Measurements from ENCODE around the gene RASGEF1C.

- no peak for TF ChIP-seq POLR2A (IDR thresholded peaks at IDR 0.05)
- TF ChIP-seq, protein P1, sequence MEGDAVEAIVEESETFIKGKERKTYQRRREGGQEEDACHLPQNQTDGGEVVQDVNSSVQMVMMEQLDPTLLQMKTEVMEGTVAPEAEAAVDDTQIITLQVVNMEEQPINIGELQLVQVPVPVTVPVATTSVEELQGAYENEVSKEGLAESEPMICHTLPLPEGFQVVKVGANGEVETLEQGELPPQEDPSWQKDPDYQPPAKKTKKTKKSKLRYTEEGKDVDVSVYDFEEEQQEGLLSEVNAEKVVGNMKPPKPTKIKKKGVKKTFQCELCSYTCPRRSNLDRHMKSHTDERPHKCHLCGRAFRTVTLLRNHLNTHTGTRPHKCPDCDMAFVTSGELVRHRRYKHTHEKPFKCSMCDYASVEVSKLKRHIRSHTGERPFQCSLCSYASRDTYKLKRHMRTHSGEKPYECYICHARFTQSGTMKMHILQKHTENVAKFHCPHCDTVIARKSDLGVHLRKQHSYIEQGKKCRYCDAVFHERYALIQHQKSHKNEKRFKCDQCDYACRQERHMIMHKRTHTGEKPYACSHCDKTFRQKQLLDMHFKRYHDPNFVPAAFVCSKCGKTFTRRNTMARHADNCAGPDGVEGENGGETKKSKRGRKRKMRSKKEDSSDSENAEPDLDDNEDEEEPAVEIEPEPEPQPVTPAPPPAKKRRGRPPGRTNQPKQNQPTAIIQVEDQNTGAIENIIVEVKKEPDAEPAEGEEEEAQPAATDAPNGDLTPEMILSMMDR (IDR thresholded peaks at IDR 0.05) = no peak
- TF ChIP-seq EP300 (IDR thresholded peaks at IDR 0.05) = no peak
- no peak for TF ChIP-seq POLR2AphosphoS5 (IDR thresholded peaks at IDR 0.05)
Observed at GRCh38 chr5:180142021-180142765, 66.8 kb downstream of the RASGEF1C start.
